ENCODE results near the gene PRDM16.

- TF ChIP-seq CTCF (IDR thresholded peaks at IDR 0.05; ENCODE audit: insufficient read depth, low read depth, low read length): no peak
- TF ChIP-seq EZH2 (IDR thresholded peaks at IDR 0.05; ENCODE audit: insufficient read depth, low read length): no peak
Observed at GRCh38 chr1:3350506-3351261, 281.7 kb downstream of the PRDM16 start.

Measured in astrocyte (in vitro differentiated cells and primary cell).